Stimulated activated CD8-positive, alpha-beta memory T cell treated with anti-CD3 and anti-CD28 coated beads, Interleukin-12 subunit alpha, Interleukin-12 subunit beta, amount 100 ng/mL, for 24 hours (primary cell): ENCODE measurements around the gene SUGCT.

ENCODE experiments used
- DNase-seq: peaks from one replicate; pipeline ENCODE4 v3.0.0-alpha.2; 2020; ENCODE audit errors: extremely low read depth

Gene SUGCT

GRCh38 chr7:40859076-40859475, 724.3 kb downstream of the SUGCT start:
- no peak for DNase-seq

GRCh38 chr7:40859965-40860543, 725.2 kb downstream of the SUGCT start:
- DNase-seq: no peak

- no peak for DNase-seq
Observed at GRCh38 chr7:40865441-40866233, 730.8 kb downstream of the SUGCT start.

GRCh38 chr7:40866601-40867000, 731.8 kb downstream of the SUGCT start:
- DNase-seq: no peak

- no peak for DNase-seq
Observed at GRCh38 chr7:40870108-40870507, 735.3 kb downstream of the SUGCT start.

GRCh38 chr7:40873248-40873647, 738.4 kb downstream of the SUGCT start:
- DNase-seq: no peak

- no peak for DNase-seq
Observed at GRCh38 chr7:40874756-40875155, 740.0 kb downstream of the SUGCT start.

- no peak for DNase-seq
Observed at GRCh38 chr7:40876601-40877000, 741.8 kb downstream of the SUGCT start.

GRCh38 chr7:40879941-40880543, 745.2 kb downstream of the SUGCT start:
- no peak for DNase-seq

- no peak for DNase-seq
Observed at GRCh38 chr7:40880581-40880980, 745.8 kb downstream of the SUGCT start.

GRCh38 chr7:40881405-40881926, 746.7 kb downstream of the SUGCT start:
- no peak for DNase-seq

GRCh38 chr7:40882071-40882658, 747.4 kb downstream of the SUGCT start:
- DNase-seq: no peak

GRCh38 chr7:40883826-40884225, 749.0 kb downstream of the SUGCT start:
- DNase-seq: no peak

GRCh38 chr7:40884241-40884640, 749.4 kb downstream of the SUGCT start:
- DNase-seq: no peak

- no peak for DNase-seq
Observed at GRCh38 chr7:40885503-40885902, 750.7 kb downstream of the SUGCT start.

- no peak for DNase-seq
Observed at GRCh38 chr7:40887099-40887498, 752.3 kb downstream of the SUGCT start.

GRCh38 chr7:40888499-40888898, 753.7 kb downstream of the SUGCT start:
- DNase-seq: no peak

- no peak for DNase-seq
Observed at GRCh38 chr7:40889099-40889498, 754.3 kb downstream of the SUGCT start.

- no peak for DNase-seq
Observed at GRCh38 chr7:40889539-40889938, 754.7 kb downstream of the SUGCT start.

GRCh38 chr7:40890088-40890692, 755.4 kb downstream of the SUGCT start:
- no peak for DNase-seq

- no peak for DNase-seq
Observed at GRCh38 chr7:40891232-40891631, 756.4 kb downstream of the SUGCT start.

GRCh38 chr7:40899151-40899550, 764.3 kb downstream of the SUGCT start:
- DNase-seq: no peak
